CD1c-positive myeloid dendritic cell (primary cell): ENCODE data around the gene PICALM.
A peak's percentile ranks its signal among the peaks of the same experiment; 100 is the strongest.
"Not testable (repeated sequence)": the region's sequence is repeated elsewhere in the genome, so short reads cannot be mapped to it uniquely, and the experiment has no call there.

Experiments
- DNase-seq: peaks from one replicate; pipeline ENCODE4 v3.0.0-alpha.2; 2016; ENCODE audit errors: extremely low spot score

Gene PICALM

DNA sequence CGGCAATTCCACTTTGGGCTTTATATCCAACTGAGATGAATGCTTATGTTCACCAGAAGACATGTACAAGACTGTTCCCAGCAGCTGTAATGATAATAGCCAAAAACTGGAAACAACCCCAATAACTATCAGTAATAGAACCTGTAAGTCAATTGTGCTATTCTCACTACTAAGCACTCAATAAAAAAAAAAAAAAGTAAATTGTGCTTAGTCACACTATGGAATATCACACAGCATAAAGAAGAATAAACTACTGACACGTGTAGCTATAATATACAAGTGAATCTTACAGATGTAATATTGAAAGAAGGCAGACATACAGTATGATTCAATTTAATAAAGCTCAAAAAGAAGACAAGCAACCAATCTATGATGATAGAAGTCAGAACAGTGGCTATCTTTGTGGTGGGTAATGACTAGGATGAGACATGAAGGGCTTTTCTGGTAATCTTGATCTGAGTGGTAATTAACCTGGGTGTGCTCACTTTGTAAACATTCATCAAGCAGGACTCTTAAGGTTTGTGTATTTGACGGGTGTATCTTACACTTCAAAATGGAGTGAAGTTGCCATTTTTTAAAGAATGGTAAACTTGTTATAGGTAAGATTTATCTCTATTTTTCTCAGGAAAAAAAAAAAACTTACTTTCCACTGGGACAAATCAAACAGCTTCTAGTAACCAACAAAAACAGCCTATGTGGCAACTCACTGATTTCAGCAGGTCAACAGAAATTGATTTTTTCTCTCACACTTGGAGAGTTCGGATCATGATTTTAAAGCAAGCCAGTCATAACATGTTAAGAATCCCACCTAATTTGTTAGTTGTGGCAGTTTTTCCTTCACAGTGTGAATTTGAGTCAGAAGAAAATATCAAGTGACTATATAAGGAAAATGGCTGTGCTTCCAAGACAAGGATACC lies 129.5 kb downstream of the PICALM start:
- DNase-seq: no peak

GRCh38 chr11:85937835-85938234 lies 131.0 kb downstream of the PICALM start:
- DNase-seq: peak; percentile 63

- no peak for DNase-seq
Observed at GRCh38 chr11:85935751-85936150, 133.1 kb downstream of the PICALM start.

DNA sequence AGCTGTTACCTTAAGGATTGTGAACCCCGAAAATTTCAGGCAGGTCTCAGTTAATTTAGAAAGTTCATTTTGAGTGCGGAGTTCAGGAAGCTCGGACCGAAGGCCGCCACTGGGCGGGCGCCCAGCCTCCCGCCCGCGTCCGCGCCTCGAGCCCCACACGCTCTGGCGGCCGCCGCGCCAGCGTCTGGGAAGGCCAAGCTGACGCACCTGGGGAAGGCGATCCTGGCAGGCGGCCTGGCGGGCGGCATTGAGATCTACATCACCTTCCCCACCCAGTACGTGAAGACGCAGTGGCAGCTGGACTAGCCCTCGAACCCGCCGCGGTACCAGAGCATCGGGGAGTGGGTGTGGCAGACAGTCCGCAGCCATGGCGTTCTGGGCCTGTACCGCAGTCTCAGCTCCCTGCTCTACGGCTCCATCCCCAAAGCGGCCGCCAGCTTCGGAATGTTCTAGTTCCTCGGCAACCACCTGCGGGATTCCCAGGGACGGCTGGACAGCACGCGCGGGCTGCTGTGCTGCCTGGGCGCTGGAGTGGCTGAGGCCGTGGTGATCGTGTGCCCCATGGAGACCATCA lies 134.2 kb downstream of the PICALM start:
- DNase-seq: no peak

GRCh38 chr11:85930879-85931366 lies 138.0 kb downstream of the PICALM start:
- DNase-seq: no peak

- DNase-seq: not testable (repeated sequence)
Observed at GRCh38 chr11:85926653-85927214, 142.2 kb downstream of the PICALM start.

GRCh38 chr11:85923455-85923854 lies 145.4 kb downstream of the PICALM start:
- no peak for DNase-seq

DNA sequence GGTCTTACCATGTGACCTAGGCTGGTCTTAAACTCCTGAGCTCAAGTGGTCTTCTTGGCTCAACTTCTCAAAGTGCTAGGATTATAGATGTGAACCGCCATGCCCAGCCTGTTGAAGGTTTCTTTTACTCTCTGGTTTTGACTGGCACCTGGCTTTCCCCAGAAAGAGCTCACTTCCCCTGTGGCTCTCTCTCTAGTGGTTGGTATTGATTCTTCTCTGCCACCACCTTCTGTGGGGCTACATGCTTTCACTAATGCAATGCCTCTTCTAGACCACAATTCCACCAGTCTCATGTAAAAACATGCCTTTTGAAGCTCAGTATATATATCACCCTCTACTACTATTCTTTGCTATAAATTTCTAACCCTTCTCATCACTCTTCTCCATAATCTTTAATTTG lies 146.5 kb downstream of the PICALM start:
- no peak for DNase-seq

DNA sequence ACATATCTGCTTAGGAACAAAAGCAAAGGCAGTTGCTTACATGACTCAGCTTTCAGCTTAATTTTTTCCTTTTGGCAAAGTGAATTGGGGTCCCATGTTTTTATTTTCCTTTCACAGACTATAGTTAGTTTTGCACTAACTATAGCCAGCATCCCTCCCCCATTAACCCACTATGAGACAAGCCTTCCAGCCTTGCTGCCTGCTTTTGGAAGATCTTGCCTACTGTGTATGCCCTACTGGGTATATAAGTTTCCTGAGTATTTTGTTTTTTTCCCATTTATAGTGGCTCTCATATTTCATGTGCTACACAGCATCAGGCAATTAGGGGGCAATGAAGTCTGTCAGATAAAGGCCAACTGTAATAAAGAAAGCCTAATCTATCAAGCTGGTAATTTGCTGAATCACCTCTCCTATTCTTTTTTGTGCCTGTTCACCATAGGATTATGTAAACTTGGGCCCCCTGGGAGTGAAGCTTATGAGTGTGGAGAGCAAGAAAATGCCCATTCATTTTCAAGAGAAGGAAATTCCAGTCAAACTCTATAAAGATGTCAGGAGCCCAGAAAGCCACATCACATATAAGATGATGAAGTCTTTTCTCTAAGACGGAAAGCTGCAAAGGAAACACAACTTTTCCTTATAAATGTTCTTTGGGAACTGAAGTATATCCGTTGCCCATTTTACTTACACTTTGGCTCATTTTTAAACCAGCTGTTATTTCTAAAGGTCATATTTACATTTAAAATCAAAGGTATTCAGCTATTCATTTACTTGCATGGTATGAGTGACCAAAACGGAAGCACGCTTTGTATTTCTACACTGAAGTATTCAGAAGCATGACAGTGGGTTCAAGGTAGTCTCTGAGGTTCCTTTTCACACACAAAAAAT lies 149.7 kb downstream of the PICALM start:
- no peak for DNase-seq

- DNase-seq: no peak
Observed at GRCh38 chr11:85914425-85914824, 154.5 kb downstream of the PICALM start.

GRCh38 chr11:85913513-85913912 lies 155.4 kb downstream of the PICALM start:
- peak; percentile 65 for DNase-seq

- no peak for DNase-seq
Observed at GRCh38 chr11:85912414-85912813, 156.5 kb downstream of the PICALM start.
